Adrenal gland (tissue), 12 donors: ENCODE results near the gene ATP13A4. TPM values are rescaled to one million over a fixed set of nuclear protein-coding genes. Genes with fewer than 3 reads are reported as not detected.

Source experiments
- DNase-seq, 7 donors: peaks; one replicate each; pipeline ENCODE4 v3.0.0-alpha.2; 2019 to 2020
- H3K27ac ChIP-seq, 5 donors: fragments of 200-600 bp; sonication (generic) in 4 of 5; 1 replicate in 3 of 5; 2 replicates in 2 of 5; pipeline versions ENCODE4 v1.5.1 to v1.8.0; 2016 to 2020; ENCODE audit warnings: mild to moderate bottlenecking in 1 of 5
- H3K27me3 ChIP-seq: fragments of 200-600 bp; 2 replicates; pipeline ENCODE4 v1.8.0; 2021
- H3K36me3 ChIP-seq, 2 donors: fragments of 200-600 bp; replicated peaks in 1 of 2; 1 replicate in 1 of 2; 2 replicates in 1 of 2; pipeline versions ENCODE4 v1.5.1 to v1.8.0; 2018 to 2022
- H3K4me1 ChIP-seq, 2 donors: fragments of 200-600 bp; replicated peaks in 1 of 2; 1 replicate in 1 of 2; 2 replicates in 1 of 2; pipeline versions ENCODE4 v1.5.1 to v1.8.0; 2018 to 2021
- H3K4me3 ChIP-seq, 4 donors: fragments of 200-600 bp; sonication (generic) in 3 of 4; one replicate each; pipeline ENCODE4 v1.5.1; 2016 to 2018
- H3K9me3 ChIP-seq, 3 donors: fragments of 200-600 bp; sonication (generic) in 1 of 3; replicated peaks in 1 of 3; 1 replicate in 2 of 3; 2 replicates in 1 of 3; pipeline versions ENCODE4 v1.5.1 to v1.8.0; 2016 to 2021
- CTCF ChIP-seq, 6 experiments: fragments of 450-650 bp in 4 of 6; fragments of 200-600 bp in 2 of 6; sonication (generic) in 1 of 6; IDR thresholded peaks; 1 replicate in 5 of 6; 2 replicates in 1 of 6; pipeline versions ENCODE4 v1.5.1 to v1.8.0; 2016 to 2021; ENCODE audit warnings: antibody characterized with exemption in 6 of 6, mild to moderate bottlenecking in 2 of 6, moderate library complexity in 1 of 6
- POLR2A ChIP-seq, 2 donors: fragments of 450-650 bp; IDR thresholded peaks; one replicate each; pipeline ENCODE4 v1.6.1; 2017; ENCODE audit warnings: antibody characterized with exemption in 2 of 2, mild to moderate bottlenecking in 2 of 2, moderate library complexity in 1 of 2
- WGBS, 4 donors: extraction: QIAGEN DNeasy Blood & Tissue Kit in 2 of 4; methylation state at CpG; one replicate each; pipeline versions ENCODE4 v1.1.5 to v1.1.7; 2013 to 2017; 5-methylcytosine and 5-hydroxymethylcytosine counted together
- intact Hi-C, 2 donors: fragments of 100-400 bp; cut with DNase I; formaldehyde crosslinking; loops; one replicate each; pipeline versions ENCODE4 v1.14.1 to v1.15.0; 2022 to 2023
- polyA plus RNA-seq, 3 donors: library from polyadenylated mRNA; stranded (reverse); fragments of 200-250 nt in 2 of 3; fragments of 350-450 nt in 1 of 3; fragmentation: Illumina TruSeq in 1 of 3; extraction: RNeasy Lipid Tissue Mini Kit (QIAGEN cat#74804) in 1 of 3; gene quantifications; one replicate each; pipeline ENCODE4 v1.2.3, GENCODE V29; 2013 to 2014
- total RNA-seq, 9 donors: library from RNA; depleted of rRNA in 4 of 9; stranded (reverse); fragments of >200 nt in 4 of 9; fragments of 120-200 nt in 1 of 9; fragmentation: NEBNext Ultra II Directional in 1 of 9; extraction: Animal tissue kit (Norgen Biotek cat#: 25700) in 1 of 9; gene quantifications; one replicate each; pipeline versions ENCODE4 v1.1.0 to v1.2.4, GENCODE V29; 2013 to 2023
- donor health status: healthy with polysubstance abuse.
- donor health status: Bipolar disorder and iron deficiency.
- donor health status: DM: yes; HTN: yes; CAD: no.
- donor health status: DM: no; HTN: no; CAD: no.
- donor health status: DM: no; HTN: no; CAD: no.
- donor health status: DM: yes; HTN: yes; CAD: no.

Gene ATP13A4
- total and polyA plus RNA-seq, 12 donors: 0.14 to 2.9 (median 0.57) TPM; not detected in 1

DNA sequence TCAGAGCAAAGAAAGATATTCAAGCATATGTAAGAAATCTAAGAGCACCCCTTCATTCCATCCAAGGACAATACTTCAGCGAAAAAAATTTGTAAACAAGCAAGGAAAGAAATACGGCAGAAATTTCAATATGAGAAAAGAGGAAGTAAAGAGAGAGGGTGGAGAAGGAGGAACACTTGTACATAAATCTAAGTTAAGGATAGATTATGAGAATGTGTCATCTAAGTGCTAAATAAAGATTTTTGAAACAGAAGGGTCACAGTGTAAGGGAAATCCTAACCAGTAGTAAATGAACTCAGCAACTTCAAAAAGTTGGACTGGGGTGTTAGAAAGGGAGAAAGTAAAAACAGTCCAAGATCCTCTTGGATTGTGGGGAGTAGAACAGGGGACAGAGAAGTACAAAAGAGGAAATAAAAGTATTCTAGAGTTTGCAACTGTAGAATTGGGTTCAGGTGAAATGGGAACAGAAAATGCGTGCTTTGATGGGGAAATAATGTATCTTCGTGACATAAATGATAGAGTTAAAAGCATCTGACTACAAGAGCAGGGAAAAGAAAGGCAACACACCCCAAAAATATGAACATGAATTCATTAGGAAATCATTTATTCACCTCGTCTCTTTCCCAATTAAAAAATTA is 107.6 kb downstream of the ATP13A4 start:
- H3K36me3 ChIP-seq: no peaks in the 10 kb centered on the region
- H3K4me1 ChIP-seq: no peaks in the 10 kb centered on the region
- WGBS, 4 donors: 68 to 80% (median 74%) methylated on average over 5 of the region's 5 CpGs
- DNase-seq: no peak
- no peaks in the 10 kb centered on the region for H3K27me3 ChIP-seq
- H3K27ac ChIP-seq: no peak overlapping the region
- no peak overlapping the region for H3K4me3 ChIP-seq
- TF ChIP-seq CTCF (IDR thresholded peaks at IDR 0.05) (no peak), POLR2A (IDR thresholded peaks at IDR 0.05) (no peak)
- no peaks in the 10 kb centered on the region for H3K9me3 ChIP-seq
- intact Hi-C loops: no loop called here

- Histone ChIP-seq H3K27ac (no peak overlapping the region), H3K36me3 (no peaks in the 10 kb centered on the region), H3K4me1 (no peaks in the 10 kb centered on the region), H3K4me3 (no peak overlapping the region), H3K27me3 (no peaks in the 10 kb centered on the region), H3K9me3 (no peaks in the 10 kb centered on the region)
- WGBS, 4 donors: 81 to 86% (median 85%) methylated on average over 2 of the region's 2 CpGs
- intact Hi-C loops: no loop called here
- TF ChIP-seq CTCF (IDR thresholded peaks at IDR 0.05) (no peak), POLR2A (IDR thresholded peaks at IDR 0.05) (no peak)
- DNase-seq: no peak
Measured at GRCh38 chr3:193439423-193439822, 115.3 kb downstream of the ATP13A4 start.

DNA sequence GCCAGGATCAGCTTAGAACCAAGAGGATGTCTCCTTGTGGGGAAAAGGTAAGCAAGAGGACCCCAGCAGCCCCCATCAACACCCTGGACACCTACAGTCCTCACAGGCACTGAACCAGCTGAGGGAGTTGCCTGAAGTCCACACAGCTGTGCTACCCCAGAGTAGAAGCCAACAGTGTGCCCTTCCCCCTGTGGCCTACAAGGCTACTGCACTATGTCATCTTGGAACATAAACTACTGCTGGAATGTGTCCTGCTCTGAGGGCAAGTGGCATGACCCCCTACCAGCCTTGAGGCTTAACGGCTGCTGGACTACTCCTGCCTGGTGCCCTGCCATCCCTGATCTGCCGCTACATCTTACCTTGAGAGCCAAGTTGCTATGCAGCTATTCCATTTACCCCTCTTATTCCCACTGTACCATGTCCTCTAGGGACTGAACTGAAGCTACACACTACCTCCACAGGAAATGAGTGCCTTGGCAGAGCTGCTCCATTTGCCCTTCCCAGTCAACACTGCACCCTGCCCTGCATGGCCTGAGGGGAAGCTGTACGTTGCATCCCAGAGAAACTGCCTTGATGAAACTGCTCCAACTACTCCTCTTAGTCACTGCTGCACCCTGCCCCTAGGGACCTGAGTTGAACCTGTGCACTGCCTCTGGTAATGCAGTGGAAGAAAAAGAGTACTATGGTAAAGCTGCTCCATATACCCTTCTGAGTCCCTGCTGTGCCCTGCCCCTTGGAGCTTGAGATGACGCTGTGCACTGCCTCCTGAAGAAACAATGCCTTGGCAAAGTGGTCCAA is 135.9 kb downstream of the ATP13A4 start:
- H3K9me3 ChIP-seq: no peaks in the 10 kb centered on the region
- intact Hi-C loops: no loop called here
- no peak for TF ChIP-seq POLR2A (IDR thresholded peaks at IDR 0.05)

GRCh38 chr3:193416629-193417028 is 138.1 kb downstream of the ATP13A4 start:
- TF ChIP-seq CTCF (IDR thresholded peaks at IDR 0.05): no peak
- no peak for TF ChIP-seq POLR2A (IDR thresholded peaks at IDR 0.05)
- H3K4me3 ChIP-seq: no peak overlapping the region
- 93 to 96% (median 94%) methylated on average over 2 of the region's 2 CpGs for WGBS, 4 donors
- H3K27me3 ChIP-seq: no peaks in the 10 kb centered on the region
- H3K4me1 ChIP-seq: no peaks in the 10 kb centered on the region
- H3K9me3 ChIP-seq: no peaks in the 10 kb centered on the region
- DNase-seq: no peak
- intact Hi-C loops: no loop called here
- H3K27ac ChIP-seq: no peak overlapping the region
- no peaks in the 10 kb centered on the region for H3K36me3 ChIP-seq

More for the DNA sequence above, 135.9 kb downstream of the ATP13A4 start:
- H3K4me1 ChIP-seq: no peaks in the 10 kb centered on the region
- no peak for DNase-seq
- H3K27ac ChIP-seq: no peak overlapping the region
- H3K4me3 ChIP-seq: no peak overlapping the region
- WGBS, 4 donors: 83 to 89% (median 83%) methylated on average over 3 to 4 of the region's 4 CpGs
- no peaks in the 10 kb centered on the region for H3K36me3 ChIP-seq
- no peaks in the 10 kb centered on the region for H3K27me3 ChIP-seq
